Kasumi-1 (cell line): ENCODE measurements around the gene RRM1.

Experiments
- DNase-seq, 2 experiments: peaks; one replicate each; lab custom pipeline; 2025; lab: John Stamatoyannopoulos, UW

The RRM1 gene

DNA sequence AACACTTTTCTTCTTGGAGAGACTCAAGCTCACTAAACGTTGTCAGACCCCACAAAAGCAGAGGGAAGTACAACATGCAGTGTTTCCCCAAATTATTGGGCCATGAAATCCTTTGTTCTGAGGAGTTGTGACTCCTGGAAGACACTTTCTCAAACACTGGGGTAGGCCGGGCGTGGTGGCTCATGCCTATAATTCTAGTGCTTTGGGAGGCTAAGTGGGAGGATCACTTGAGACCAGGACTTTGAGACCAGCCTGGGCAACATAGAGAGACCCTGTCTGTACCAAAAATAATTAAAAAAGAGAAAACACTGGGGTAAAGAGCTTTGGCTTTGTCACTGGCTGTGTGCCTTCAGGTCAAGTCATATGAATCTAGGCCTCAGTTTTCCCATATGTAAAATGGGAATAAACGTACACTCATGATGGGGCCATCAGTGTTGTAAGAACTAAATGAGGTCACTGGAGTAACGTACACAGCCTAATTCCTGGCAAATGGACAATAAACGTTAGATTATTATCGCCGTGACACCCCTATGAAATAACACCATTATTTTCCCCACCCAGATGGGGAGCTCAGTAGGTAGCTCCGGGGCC lies 92.0 kb downstream of the RRM1 start:
- DNase-seq = no peak

DNA sequence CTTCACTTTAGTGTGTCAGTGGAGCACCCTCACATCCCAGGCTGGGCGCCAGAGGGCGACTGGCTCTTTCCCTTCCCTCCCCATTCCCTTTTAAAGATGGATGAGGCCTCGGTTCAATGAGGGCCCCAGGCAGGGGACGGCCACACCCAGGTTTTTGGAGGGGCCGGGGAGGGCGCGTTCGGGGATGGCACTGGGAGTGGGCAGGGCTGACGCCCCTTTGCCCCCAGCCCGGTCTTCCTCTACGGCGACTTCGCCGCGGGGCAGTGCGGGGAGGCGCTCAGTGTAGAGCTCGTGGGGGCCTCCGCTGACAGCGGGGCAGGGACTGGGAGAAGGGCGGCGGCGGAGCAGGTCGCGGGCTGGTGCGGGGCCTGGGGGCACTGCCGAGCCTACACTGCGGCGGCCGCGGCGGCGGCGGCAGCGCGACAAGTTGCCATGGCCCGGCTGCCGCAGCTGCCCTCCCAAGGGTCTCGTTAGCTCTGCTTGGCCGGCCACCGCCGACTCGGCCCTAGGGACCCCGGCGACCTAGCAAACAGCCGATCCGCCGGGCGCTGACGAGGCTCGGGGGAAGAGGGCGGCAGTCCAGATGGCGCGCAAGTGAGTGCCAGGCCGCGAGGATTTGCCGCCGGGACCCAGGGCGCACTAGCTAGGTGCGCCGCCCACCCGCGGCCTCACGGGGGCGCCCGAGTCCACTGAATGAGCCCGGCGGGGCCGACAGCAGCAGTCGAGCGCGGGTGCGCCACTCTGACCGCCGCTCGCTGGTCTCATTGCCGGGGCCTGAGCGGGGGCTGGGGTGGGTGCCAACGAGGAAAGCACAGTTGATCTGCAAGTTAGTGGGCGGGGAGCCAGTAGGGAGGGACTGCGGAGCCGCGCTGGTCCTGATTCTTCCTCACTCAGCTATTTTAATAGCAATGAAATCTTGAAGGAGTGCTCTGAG lies 92.7 kb downstream of the RRM1 start:
- peak; percentile 65 to 69 for DNase-seq
